Measurements from ENCODE around the gene B4GALT2. TPM values are rescaled to one million over a fixed set of nuclear protein-coding genes. Genes with fewer than 3 reads are reported as not detected.

Gene B4GALT2
- total and polyA plus RNA-seq, 2 of the 4 experiments (the other 2 are of a cell fraction): 52.3 to 60.8 TPM

DNA sequence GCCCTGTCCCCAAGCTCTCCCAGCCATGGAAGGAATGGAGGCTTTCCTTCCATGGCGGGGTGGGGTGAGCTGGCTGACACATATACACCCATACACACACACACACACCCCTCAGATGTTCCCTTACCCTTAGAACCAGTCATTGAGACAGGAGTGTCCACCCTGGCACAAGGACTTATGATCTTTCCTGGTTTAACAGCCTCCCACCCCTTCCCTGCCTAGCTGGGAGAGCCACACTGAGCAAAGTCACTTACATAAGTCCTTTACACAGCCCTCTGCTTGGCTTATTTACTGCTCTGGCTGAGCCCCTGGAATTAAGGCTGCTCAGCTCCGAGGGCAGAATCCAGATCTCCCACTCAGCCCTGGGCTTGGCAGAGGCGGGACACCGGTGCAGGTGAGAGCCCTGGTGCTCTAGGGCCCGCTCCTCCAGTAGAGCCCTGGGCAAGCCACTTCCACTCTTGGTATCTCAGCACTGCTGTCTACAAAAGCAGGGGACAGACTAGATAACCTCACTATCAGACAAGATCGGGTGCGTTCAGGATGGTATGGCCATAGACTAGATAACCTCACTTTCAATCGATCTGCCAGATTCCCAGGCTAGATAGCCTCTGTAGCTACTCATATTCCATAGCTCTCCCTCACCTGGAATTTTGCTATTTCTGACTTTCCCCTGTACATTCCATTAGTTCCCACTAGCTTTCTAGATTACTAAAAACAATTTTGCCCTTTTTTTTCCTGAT lies 35.5 kb downstream of the B4GALT2 start (continued):
- TF ChIP-seq, protein P1, sequence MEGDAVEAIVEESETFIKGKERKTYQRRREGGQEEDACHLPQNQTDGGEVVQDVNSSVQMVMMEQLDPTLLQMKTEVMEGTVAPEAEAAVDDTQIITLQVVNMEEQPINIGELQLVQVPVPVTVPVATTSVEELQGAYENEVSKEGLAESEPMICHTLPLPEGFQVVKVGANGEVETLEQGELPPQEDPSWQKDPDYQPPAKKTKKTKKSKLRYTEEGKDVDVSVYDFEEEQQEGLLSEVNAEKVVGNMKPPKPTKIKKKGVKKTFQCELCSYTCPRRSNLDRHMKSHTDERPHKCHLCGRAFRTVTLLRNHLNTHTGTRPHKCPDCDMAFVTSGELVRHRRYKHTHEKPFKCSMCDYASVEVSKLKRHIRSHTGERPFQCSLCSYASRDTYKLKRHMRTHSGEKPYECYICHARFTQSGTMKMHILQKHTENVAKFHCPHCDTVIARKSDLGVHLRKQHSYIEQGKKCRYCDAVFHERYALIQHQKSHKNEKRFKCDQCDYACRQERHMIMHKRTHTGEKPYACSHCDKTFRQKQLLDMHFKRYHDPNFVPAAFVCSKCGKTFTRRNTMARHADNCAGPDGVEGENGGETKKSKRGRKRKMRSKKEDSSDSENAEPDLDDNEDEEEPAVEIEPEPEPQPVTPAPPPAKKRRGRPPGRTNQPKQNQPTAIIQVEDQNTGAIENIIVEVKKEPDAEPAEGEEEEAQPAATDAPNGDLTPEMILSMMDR (conservative IDR thresholded peaks at IDR 0.05; ENCODE audit: low read depth, low read length): no peak

DNA sequence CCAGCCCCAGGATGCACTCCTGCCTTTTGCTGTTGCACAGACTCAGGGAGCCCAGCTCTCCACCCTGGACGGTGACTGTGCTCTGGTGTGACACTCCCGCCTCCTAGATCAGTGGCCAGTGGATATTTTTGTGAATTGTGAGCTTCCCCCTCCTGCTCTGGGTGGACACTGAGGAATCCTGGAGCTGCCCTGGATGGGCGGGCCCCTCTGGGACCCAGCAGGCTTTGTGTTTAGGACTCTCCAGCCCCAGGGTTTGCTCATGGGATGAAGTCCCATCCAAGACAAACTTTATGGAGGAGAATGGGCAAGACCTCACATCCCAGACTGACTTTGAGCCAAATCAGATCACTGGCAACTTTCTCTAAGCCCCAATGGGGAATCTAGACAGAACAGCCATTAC lies 36.2 kb downstream of the B4GALT2 start:
- H3K14ac ChIP-seq (replicated peaks; ENCODE audit: low read depth, low read length): no peak overlapping the region
- H4K91ac ChIP-seq (ENCODE audit: insufficient read depth, low read depth, low read length): no peak overlapping the region
- WGBS, 2 experiments (ENCODE audit: extremely low coverage in 2 of 2, insufficient read length in 1 of 2): no CpG with 5 or more reads among the region's 3 CpGs
- no peak overlapping the region for H3K4me3 ChIP-seq (ENCODE audit: insufficient read depth, low read depth, low read length)
- dilution Hi-C loops (cut with HindIII; ENCODE audit: low sequenced_read_pairs, unreplicated experiment) (no loop called here), in situ Hi-C loops (cut with MboI; ENCODE audit: low sequenced_read_pairs) (loop anchor here (10.0 kb wide), 1 partner anchor 570 kb away; no protein-coding TSS in a partner anchor), intact Hi-C loops (cut with micrococcal nuclease) (no loop called here)
- no peaks in the 10 kb centered on the region for H3K9me3 ChIP-seq (ENCODE audit: control insufficient read depth, insufficient read depth, low read length)
- no peaks in the 10 kb centered on the region for H3K79me1 ChIP-seq (ENCODE audit: low read depth in 1 of 2, low read length in 2 of 2)
- H3K27me3 ChIP-seq (ENCODE audit: control insufficient read depth, insufficient read depth, low read length): no peaks in the 10 kb centered on the region
- H3K9me1 ChIP-seq (ENCODE audit: insufficient read depth, low read length): no peaks in the 10 kb centered on the region
- H2BK20ac ChIP-seq (ENCODE audit: low read depth, low read length): no peak overlapping the region
- POLR2A ChIA-PET (ENCODE audit: unreplicated experiment): no interaction called here
- no peak overlapping the region for H2AFZ ChIP-seq (replicated peaks; ENCODE audit: low read length, poor library complexity)
- H4K20me1 ChIP-seq (ENCODE audit: insufficient read depth, low read length): no peaks in the 10 kb centered on the region
- H3K18ac ChIP-seq (ENCODE audit: low read depth, low read length): no peak overlapping the region
- no peak overlapping the region for H3K56ac ChIP-seq (ENCODE audit: extremely low read depth, insufficient read depth, low read length)
- H3K4me1 ChIP-seq (ENCODE audit: control insufficient read depth, insufficient read depth, low read length): no peaks in the 10 kb centered on the region
- CTCF ChIA-PET: interaction anchor here (1.1 to 1.6 kb wide), 2 partner anchors 9 to 33 kb away, joined by 3 to 7 read pairs; no protein-coding TSS in a partner anchor
- no peak overlapping the region for H3K23ac ChIP-seq (ENCODE audit: low read depth, low read length)
- H2BK5ac ChIP-seq (ENCODE audit: low read depth, low read length, poor library complexity, severe bottlenecking): no peak overlapping the region
- H3K4me2 ChIP-seq (ENCODE audit: low read depth, low read length): no peak overlapping the region
- ATAC-seq (ENCODE audit: low read depth) (no peak), DNase-seq (no peak)
- no peak overlapping the region for H2BK120ac ChIP-seq (ENCODE audit: low read depth, low read length)
- H2AK5ac ChIP-seq (ENCODE audit: low read depth, low read length): no peak overlapping the region
- peaks cover 4% of the 10 kb centered on the region; the same call in 1 of the 2 replicates for H3K36me3 ChIP-seq (ENCODE audit: control insufficient read depth, insufficient read depth, low read length)
- no peak overlapping the region for H3K9ac ChIP-seq (ENCODE audit: low read depth, low read length)
- BruUV-seq (replicated peaks): no TSS peak
- no peak overlapping the region for H2AK9ac ChIP-seq (replicated peaks; ENCODE audit: low read depth, low read length, poor library complexity)
- H3K4ac ChIP-seq (ENCODE audit: low read depth, low read length): no peak overlapping the region
- no peak overlapping the region for H3K27ac ChIP-seq (ENCODE audit: insufficient read depth, low read length)
- H4K5ac ChIP-seq (ENCODE audit: low read depth, low read length): no peak overlapping the region
- H2BK15ac ChIP-seq (ENCODE audit: low read depth, low read length): no peak overlapping the region
- no peak overlapping the region for H4K8ac ChIP-seq (ENCODE audit: low read depth in 2 of 2, low read length in 2 of 2)
- TF ChIP-seq, protein P2, sequence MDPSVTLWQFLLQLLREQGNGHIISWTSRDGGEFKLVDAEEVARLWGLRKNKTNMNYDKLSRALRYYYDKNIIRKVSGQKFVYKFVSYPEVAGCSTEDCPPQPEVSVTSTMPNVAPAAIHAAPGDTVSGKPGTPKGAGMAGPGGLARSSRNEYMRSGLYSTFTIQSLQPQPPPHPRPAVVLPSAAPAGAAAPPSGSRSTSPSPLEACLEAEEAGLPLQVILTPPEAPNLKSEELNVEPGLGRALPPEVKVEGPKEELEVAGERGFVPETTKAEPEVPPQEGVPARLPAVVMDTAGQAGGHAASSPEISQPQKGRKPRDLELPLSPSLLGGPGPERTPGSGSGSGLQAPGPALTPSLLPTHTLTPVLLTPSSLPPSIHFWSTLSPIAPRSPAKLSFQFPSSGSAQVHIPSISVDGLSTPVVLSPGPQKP (IDR thresholded peaks at IDR 0.05; ENCODE audit: borderline replicate concordance, low read depth, low read length): no peak
- TF ChIP-seq BHLHE40 (IDR thresholded peaks at IDR 0.05; ENCODE audit: low read depth, low read length) (no peak), SMC3 (IDR thresholded peaks at IDR 0.05; ENCODE audit: low read depth, low read length) (no peak), POLR2A (IDR thresholded peaks at IDR 0.05; ENCODE audit: low read depth, low read length) (no peak), RFX5 (IDR thresholded peaks at IDR 0.05; ENCODE audit: low read depth, low read length) (no peak), MAZ (IDR thresholded peaks at IDR 0.05; ENCODE audit: borderline replicate concordance, low read depth, low read length) (no peak), CHD1 (IDR thresholded peaks at IDR 0.05; ENCODE audit: low read depth, low read length) (no peak), RCOR1 (IDR thresholded peaks at IDR 0.05; ENCODE audit: insufficient replicate concordance, low read length) (no peak), MAFK (IDR thresholded peaks at IDR 0.05; ENCODE audit: low read depth, low read length) (no peak), MXI1 (IDR thresholded peaks at IDR 0.05; ENCODE audit: borderline replicate concordance, low read depth, low read length) (no peak)
- TF ChIP-seq, protein P1 (conservative IDR thresholded peaks at IDR 0.05; ENCODE audit: low read depth, low read length): no peak

Measured in IMR-90 (cell line).